Hepatocyte (in vitro differentiated cells): Measurements from ENCODE around the gene GLRA3. TPM values are rescaled to one million over a fixed set of nuclear protein-coding genes. Genes with fewer than 3 reads are reported as not detected.

Experiments
- DNase-seq: peaks from one replicate; pipeline ENCODE4 v3.0.0-alpha.2; 2016; ENCODE audit warnings: low spot score
- H2AFZ ChIP-seq: fragments of 200-600 bp; sonication (generic); 2 replicates; pipeline ENCODE4 v1.6.0; 2016; ENCODE audit warnings: antibody characterized with exemption, mild to moderate bottlenecking
- H3K27ac ChIP-seq: fragments of 200-600 bp; sonication (generic); 2 replicates; pipeline ENCODE4 v1.5.1; 2016; ENCODE audit warnings: mild to moderate bottlenecking
- H3K27me3 ChIP-seq: fragments of 200-600 bp; sonication (generic); 2 replicates; pipeline ENCODE4 v1.6.1; 2016
- H3K36me3 ChIP-seq: fragments of 200-600 bp; sonication (generic); replicated peaks from 2 replicates; pipeline ENCODE4 v1.5.1; 2016; ENCODE audit warnings: low read depth; ENCODE audit not compliant: insufficient read depth
- H3K4me1 ChIP-seq: fragments of 200-600 bp; sonication (generic); 2 replicates; pipeline ENCODE4 v1.5.1; 2016; ENCODE audit warnings: mild to moderate bottlenecking, moderate library complexity; ENCODE audit not compliant: insufficient read depth
- H3K4me2 ChIP-seq: fragments of 200-600 bp; sonication (generic); 2 replicates; pipeline ENCODE4 v1.6.0; 2016
- H3K4me3 ChIP-seq: fragments of 200-600 bp; sonication (generic); 2 replicates; pipeline ENCODE4 v1.5.1; 2016; ENCODE audit warnings: mild to moderate bottlenecking
- H3K79me2 ChIP-seq: fragments of 200-600 bp; sonication (generic); 2 replicates; pipeline ENCODE4 v1.6.0; 2017; ENCODE audit warnings: mild to moderate bottlenecking
- H3K9me2 ChIP-seq: fragments of 200-600 bp; sonication (generic); replicated peaks from 2 replicates; pipeline ENCODE4 v1.6.0; 2017; ENCODE audit warnings: mild to moderate bottlenecking; ENCODE audit not compliant: insufficient read depth
- H3K9me3 ChIP-seq: fragments of 200-600 bp; sonication (generic); 2 replicates; pipeline ENCODE4 v1.5.1; 2016; ENCODE audit warnings: low read depth, mild to moderate bottlenecking
- H4K20me1 ChIP-seq: fragments of 200-600 bp; sonication (generic); 2 replicates; pipeline ENCODE4 v1.6.0; 2016; ENCODE audit warnings: mild to moderate bottlenecking; ENCODE audit not compliant: insufficient read depth, poor library complexity, severe bottlenecking
- EZH2 ChIP-seq: fragments of 200-600 bp; sonication (generic); IDR thresholded peaks from 2 replicates; pipeline ENCODE4 v1.6.1; 2016; ENCODE audit warnings: antibody characterized with exemption, mild to moderate bottlenecking, borderline replicate concordance
- EZH2phosphoT487 ChIP-seq: fragments of 200-600 bp; sonication (generic); IDR thresholded peaks from one replicate; pipeline ENCODE4 v1.6.1; 2018; ENCODE audit warnings: antibody characterized with exemption, mild to moderate bottlenecking, low read depth, moderate library complexity; ENCODE audit not compliant: unreplicated experiment, severe bottlenecking
- WGBS: methylation state at CpG from one replicate; pipeline ENCODE4 v1.1.6; 2016; ENCODE audit warnings: low lambda C conversion rate; ENCODE audit errors: missing lambda C conversion rate; 5-methylcytosine and 5-hydroxymethylcytosine counted together
- polyA plus RNA-seq: library from polyadenylated mRNA; unstranded; fragments of >200 nt; fragmentation: Nextera tagmentation; extraction: Ambion mirVana; gene quantifications from 2 replicates; pipeline ENCODE4 v1.2.1, GENCODE V29; 2016
- total RNA-seq: library from RNA; depleted of rRNA; stranded (reverse); fragments of >200 nt; gene quantifications from 2 replicates; pipeline ENCODE4 v1.2.3, GENCODE V29; 2014
- TF ChIP-seq, protein P1 (sequence below): fragments of 200-600 bp; sonication (generic); IDR thresholded peaks from 2 replicates; pipeline ENCODE4 v1.5.1; 2016; ENCODE audit warnings: antibody characterized with exemption, mild to moderate bottlenecking; ENCODE audit not compliant: poor library complexity

Gene GLRA3
- total and polyA plus RNA-seq, 2 experiments from 2014 or later, result 0.10 TPM; not detected in 1

DNA sequence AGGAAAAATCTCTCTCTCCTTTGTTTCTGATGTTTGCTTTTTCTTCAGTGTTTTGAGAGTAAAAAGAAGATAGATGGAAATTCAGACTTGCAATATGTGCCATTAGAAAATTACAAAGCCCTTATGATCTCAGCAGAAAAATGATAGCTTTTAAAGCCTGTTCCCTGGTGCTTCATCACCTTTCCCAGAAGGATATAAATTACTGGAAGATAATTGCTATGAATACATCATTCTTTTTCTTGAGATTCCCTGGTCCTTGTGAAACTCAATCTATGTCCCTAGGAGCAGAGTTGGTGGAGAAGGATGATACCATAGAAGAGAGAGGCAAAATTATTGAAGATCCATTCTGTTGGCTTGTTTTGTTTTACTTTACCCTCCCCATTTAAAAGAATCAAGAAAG lies 86.5 kb downstream of the GLRA3 start:
- no peak for DNase-seq
- Histone ChIP-seq H2AFZ (no peak overlapping the region), H3K79me2 (no peaks in the 10 kb centered on the region), H3K9me2 (no peaks in the 10 kb centered on the region), H3K4me3 (no peak overlapping the region), H3K9me3 (no peaks in the 10 kb centered on the region), H4K20me1 (no peaks in the 10 kb centered on the region), H3K4me2 (no peak overlapping the region), H3K36me3 (no peaks in the 10 kb centered on the region), H3K4me1 (no peaks in the 10 kb centered on the region), H3K27ac (no peak overlapping the region), H3K27me3 (no peaks in the 10 kb centered on the region)
- TF ChIP-seq EZH2 (no peak), EZH2phosphoT487 (no peak)
- TF ChIP-seq, protein P1, sequence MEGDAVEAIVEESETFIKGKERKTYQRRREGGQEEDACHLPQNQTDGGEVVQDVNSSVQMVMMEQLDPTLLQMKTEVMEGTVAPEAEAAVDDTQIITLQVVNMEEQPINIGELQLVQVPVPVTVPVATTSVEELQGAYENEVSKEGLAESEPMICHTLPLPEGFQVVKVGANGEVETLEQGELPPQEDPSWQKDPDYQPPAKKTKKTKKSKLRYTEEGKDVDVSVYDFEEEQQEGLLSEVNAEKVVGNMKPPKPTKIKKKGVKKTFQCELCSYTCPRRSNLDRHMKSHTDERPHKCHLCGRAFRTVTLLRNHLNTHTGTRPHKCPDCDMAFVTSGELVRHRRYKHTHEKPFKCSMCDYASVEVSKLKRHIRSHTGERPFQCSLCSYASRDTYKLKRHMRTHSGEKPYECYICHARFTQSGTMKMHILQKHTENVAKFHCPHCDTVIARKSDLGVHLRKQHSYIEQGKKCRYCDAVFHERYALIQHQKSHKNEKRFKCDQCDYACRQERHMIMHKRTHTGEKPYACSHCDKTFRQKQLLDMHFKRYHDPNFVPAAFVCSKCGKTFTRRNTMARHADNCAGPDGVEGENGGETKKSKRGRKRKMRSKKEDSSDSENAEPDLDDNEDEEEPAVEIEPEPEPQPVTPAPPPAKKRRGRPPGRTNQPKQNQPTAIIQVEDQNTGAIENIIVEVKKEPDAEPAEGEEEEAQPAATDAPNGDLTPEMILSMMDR, result no peak

DNA sequence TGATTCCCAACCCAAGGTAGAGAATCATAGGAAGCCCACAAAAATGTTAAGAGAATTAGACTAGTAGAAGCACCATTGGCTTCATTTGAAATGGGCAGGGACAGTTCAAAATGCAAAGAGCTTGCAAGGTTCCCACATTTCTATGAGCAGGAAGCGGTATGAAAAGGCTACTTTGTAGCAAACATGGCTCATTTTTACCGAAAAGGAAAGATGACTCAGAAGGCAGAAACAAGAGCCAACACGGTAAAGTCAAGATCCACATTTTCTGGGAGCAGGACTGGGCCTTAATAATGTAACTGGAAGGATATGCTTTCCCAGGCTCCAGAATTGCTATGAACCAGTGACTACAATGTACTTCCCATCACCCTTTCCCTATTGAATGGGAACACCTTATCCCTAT lies 89.5 kb downstream of the GLRA3 start:
- Histone ChIP-seq H3K27ac (no peak overlapping the region), H3K4me1 (no peaks in the 10 kb centered on the region), H3K79me2 (no peaks in the 10 kb centered on the region), H3K9me2 (no peaks in the 10 kb centered on the region), H2AFZ (no peak overlapping the region), H3K27me3 (no peaks in the 10 kb centered on the region), H3K4me2 (no peak overlapping the region), H3K36me3 (no peaks in the 10 kb centered on the region), H3K4me3 (no peak overlapping the region), H4K20me1 (no peaks in the 10 kb centered on the region), H3K9me3 (no peaks in the 10 kb centered on the region)
- DNase-seq, result no peak
- TF ChIP-seq EZH2 (no peak), EZH2phosphoT487 (no peak)
- TF ChIP-seq, protein P1, result no peak
- 91% methylated on average over 3 of the region's 3 CpGs for WGBS

DNA sequence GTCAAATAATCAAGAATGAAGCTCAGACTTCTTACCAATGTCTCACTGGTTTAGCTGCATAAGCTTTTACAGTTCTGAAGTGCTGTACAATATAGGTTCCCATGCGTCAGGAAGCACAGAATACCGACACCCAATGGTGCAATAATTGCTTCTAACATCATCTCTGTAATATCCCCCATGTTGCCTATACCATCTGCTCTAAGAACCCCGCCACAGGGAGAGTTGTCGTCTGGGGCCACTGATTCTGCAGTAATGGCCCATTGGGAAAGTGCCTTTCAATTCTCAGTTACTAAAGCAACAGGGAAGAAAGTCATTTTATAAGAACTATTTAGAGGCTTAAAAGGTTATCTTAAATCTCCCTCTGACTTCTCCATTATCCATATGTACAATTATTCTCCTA lies 94.9 kb downstream of the GLRA3 start:
- no peaks in the 10 kb centered on the region for H3K9me2 ChIP-seq
- no peak overlapping the region for H3K27ac ChIP-seq
- no peak overlapping the region for H2AFZ ChIP-seq
- no peak for TF ChIP-seq EZH2phosphoT487
- H3K9me3 ChIP-seq, result no peaks in the 10 kb centered on the region
- H3K4me2 ChIP-seq, result no peak overlapping the region
- DNase-seq, result no peak
- no peaks in the 10 kb centered on the region for H3K27me3 ChIP-seq
- H3K36me3 ChIP-seq, result no peaks in the 10 kb centered on the region
- H4K20me1 ChIP-seq, result no peaks in the 10 kb centered on the region
- no peaks in the 10 kb centered on the region for H3K79me2 ChIP-seq
- H3K4me3 ChIP-seq, result no peak overlapping the region
- no peaks in the 10 kb centered on the region for H3K4me1 ChIP-seq
- WGBS, result 94% methylated on average over 4 of the region's 4 CpGs

DNA sequence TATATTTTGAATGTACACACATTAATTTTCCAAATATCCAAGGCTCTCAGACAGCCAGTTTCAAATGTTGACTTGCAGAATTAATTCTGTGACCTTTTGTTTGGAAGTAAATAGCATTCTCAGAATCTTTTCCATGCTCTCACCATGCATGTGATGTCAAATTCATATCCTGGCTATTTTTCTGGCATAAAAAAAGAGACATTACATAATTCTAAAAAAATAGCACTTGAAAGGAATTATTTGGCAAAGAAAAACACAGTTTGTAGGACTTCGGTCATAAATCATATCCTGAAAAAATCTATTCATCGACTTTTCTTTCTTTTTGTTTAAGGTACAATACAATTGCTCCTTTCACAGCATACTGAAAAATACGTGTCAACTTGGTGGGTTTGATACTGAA lies 111.2 kb downstream of the GLRA3 start:
- Histone ChIP-seq H3K36me3 (no peaks in the 10 kb centered on the region), H3K27ac (no peak overlapping the region), H2AFZ (no peak overlapping the region), H3K79me2 (no peaks in the 10 kb centered on the region), H4K20me1 (no peaks in the 10 kb centered on the region), H3K4me1 (no peaks in the 10 kb centered on the region), H3K9me2 (no peaks in the 10 kb centered on the region), H3K9me3 (no peaks in the 10 kb centered on the region), H3K27me3 (no peaks in the 10 kb centered on the region), H3K4me3 (no peak overlapping the region), H3K4me2 (no peak overlapping the region)
- WGBS, result 49% methylated on average over 3 of the region's 3 CpGs
- no peak for TF ChIP-seq EZH2
- no peak for TF ChIP-seq EZH2phosphoT487
- TF ChIP-seq, protein P1, result no peak
- DNase-seq, result no peak
